HCT116 (cell line): Measurements from ENCODE around the gene C2CD3. TPM values are rescaled to one million over a fixed set of nuclear protein-coding genes. Genes with fewer than 3 reads are reported as not detected.

Experiments
- ATAC-seq: fragments of 200-7000 bp; cut with Tn5 transposase; 2 replicates; pipeline ENCODE4 v1.9.1; 2020; ENCODE audit warnings: mild to moderate bottlenecking, moderate library complexity
- BruUV-seq: library from RNA; stranded (reverse); fragments of 400-500 nt; replicated peaks from 2 replicates; lab custom pipeline; 2021; lab: Mats Ljungman, UMichigan
- CTCF ChIA-PET: fragments of 300-600 bp; sonication (Branson Sonifier 250); formaldehyde crosslinking; loops from one replicate; lab custom pipeline; 2021; ENCODE audit warnings: antibody characterized with exemption; lab: Charles Lee
- POLR2A ChIA-PET: fragments of 300-600, 350-600 bp; sonication (Branson Sonifier 250); formaldehyde crosslinking; loops from one replicate; lab custom pipeline; 2021; ENCODE audit warnings: antibody characterized with exemption; lab: Charles Lee
- RAD21 ChIA-PET, 2 experiments: fragments of 300-600 bp; sonication (Branson Sonifier 250); formaldehyde crosslinking; loops; one replicate each; lab custom pipeline; 2023; ENCODE audit warnings: low total read pairs in 2 of 2; ENCODE audit not compliant: uncharacterized antibody in 2 of 2, unreplicated experiment in 2 of 2, low non-redundant PET in 1 of 2; lab: Charles Lee
- DNase-seq: peaks from one replicate; pipeline ENCODE4 v3.0.0-alpha.2; 2010; ENCODE audit warnings: low read depth, low spot score
- H2AFZ ChIP-seq: fragments of 200-600 bp; shearing (Covaris generic), sonication (generic); 2 replicates; pipeline ENCODE4 v1.6.1; 2017; ENCODE audit warnings: low read depth, mixed run types, mixed read lengths, antibody characterized with exemption, low read length; ENCODE audit not compliant: poor library complexity, severe bottlenecking
- H3K27ac ChIP-seq: 2 replicates; pipeline ENCODE4 v1.5.1; 2012; ENCODE audit warnings: low read depth, low read length
- H3K27me3 ChIP-seq: fragments of 200-600 bp; sonication (generic); 2 replicates; pipeline ENCODE4 v1.6.1; 2016; ENCODE audit warnings: mixed run types, low read length, mixed read lengths; ENCODE audit not compliant: insufficient read depth
- H3K36me3 ChIP-seq, 2 experiments: fragments of 200-500 bp in 1 of 2; fragments of 200-600 bp in 1 of 2; sonication (Bioruptor generic) in 1 of 2; sonication (generic) in 1 of 2; 2 replicates each; pipeline versions ENCODE4 v1.5.1 to v1.6.1; 2014 to 2016; ENCODE audit warnings: low read length in 2 of 2, inconsistent platforms in 1 of 2, mixed read lengths in 1 of 2, mixed run types in 1 of 2; ENCODE audit not compliant: insufficient read depth in 2 of 2, control insufficient read depth in 1 of 2
- H3K4me1 ChIP-seq, 2 experiments: fragments of 200-600 bp in 1 of 2; sonication (generic) in 1 of 2; 2 replicates each; pipeline versions ENCODE4 v1.5.1 to v1.6.1; 2012 to 2017; ENCODE audit warnings: low read length in 2 of 2, inconsistent platforms in 1 of 2, mild to moderate bottlenecking in 1 of 2, mixed read lengths in 1 of 2, mixed run types in 1 of 2, moderate library complexity in 1 of 2; ENCODE audit not compliant: insufficient read depth in 2 of 2, control insufficient read depth in 1 of 2
- H3K4me2 ChIP-seq: fragments of 200-600 bp; sonication (generic); 2 replicates; pipeline ENCODE4 v1.6.1; 2017; ENCODE audit warnings: mixed run types, low read length, mixed read lengths
- H3K4me3 ChIP-seq, 2 experiments: fragments of 200-600 bp in 1 of 2; sonication (generic) in 1 of 2; replicated peaks in 1 of 2; 2 replicates each; pipeline ENCODE4 v1.5.1; 2011 to 2016; ENCODE audit warnings: low read length in 2 of 2, control low read depth in 1 of 2, low read depth in 1 of 2, mild to moderate bottlenecking in 1 of 2, mixed read lengths in 1 of 2, mixed run types in 1 of 2
- H3K79me2 ChIP-seq: fragments of 200-600 bp; sonication (generic); 2 replicates; pipeline ENCODE4 v1.6.1; 2017; ENCODE audit warnings: mild to moderate bottlenecking, mixed run types, low read length, moderate library complexity, mixed read lengths; ENCODE audit not compliant: insufficient read depth
- H3K9ac ChIP-seq: fragments of 200-600 bp; sonication (generic); 2 replicates; pipeline ENCODE4 v1.6.1; 2016; ENCODE audit warnings: low read length, mixed read lengths
- H3K9me2 ChIP-seq: fragments of 200-600 bp; sonication (generic), shearing (Covaris generic); 2 replicates; pipeline ENCODE4 v1.6.1; 2017; ENCODE audit warnings: mixed run types, mild to moderate bottlenecking, moderate library complexity; ENCODE audit not compliant: insufficient read depth
- H3K9me3 ChIP-seq, 2 experiments: fragments of 200-500 bp in 1 of 2; fragments of 200-600 bp in 1 of 2; sonication (Bioruptor generic) in 1 of 2; sonication (generic) in 1 of 2; 2 replicates each; pipeline ENCODE4 v1.6.1; 2014 to 2017; ENCODE audit warnings: low read length in 2 of 2, mixed read lengths in 2 of 2, inconsistent platforms in 1 of 2, low read depth in 1 of 2, mild to moderate bottlenecking in 1 of 2, mixed run types in 1 of 2, moderate library complexity in 1 of 2; ENCODE audit not compliant: control insufficient read depth in 1 of 2, insufficient read depth in 1 of 2
- H4K20me1 ChIP-seq: fragments of 200-600 bp; sonication (generic), shearing (Covaris generic); 2 replicates; pipeline ENCODE4 v1.6.1; 2017; ENCODE audit warnings: mixed run types, mild to moderate bottlenecking, moderate library complexity; ENCODE audit not compliant: insufficient read depth
- ATF3 ChIP-seq: IDR thresholded peaks from 2 replicates; pipeline ENCODE4 v1.6.1; 2012
- CTCF ChIP-seq, 3 experiments: fragments of 200-600 bp in 1 of 3; sonication (generic) in 1 of 3; IDR thresholded peaks in 2 of 3; conservative IDR thresholded peaks in 1 of 3; 2 replicates each; pipeline ENCODE4 v1.5.1; 2012 to 2017; ENCODE audit warnings: low read depth in 2 of 3, low read length in 2 of 3, antibody characterized with exemption in 1 of 3, borderline replicate concordance in 1 of 3, control low read depth in 1 of 3, mild to moderate bottlenecking in 1 of 3, mixed read lengths in 1 of 3, mixed run types in 1 of 3, moderate library complexity in 1 of 3; ENCODE audit not compliant: insufficient read depth in 1 of 3
- EGR1 ChIP-seq: IDR thresholded peaks from 2 replicates; pipeline ENCODE4 v1.6.1; 2012; ENCODE audit warnings: low read depth
- ELF1 ChIP-seq: IDR thresholded peaks from 2 replicates; pipeline ENCODE4 v1.6.1; 2012; ENCODE audit warnings: low read depth, borderline replicate concordance
- EZH2 ChIP-seq: fragments of 200-600 bp; sonication (generic); IDR thresholded peaks from 2 replicates; pipeline ENCODE4 v1.6.1; 2017; ENCODE audit warnings: antibody characterized with exemption, mixed run types
- FOSL1 ChIP-seq: IDR thresholded peaks from 2 replicates; pipeline ENCODE4 v1.6.1; 2012; ENCODE audit warnings: low read depth
- POLR2A ChIP-seq: IDR thresholded peaks from 2 replicates; pipeline ENCODE4 v1.7.0; 2011; ENCODE audit warnings: borderline replicate concordance; ENCODE audit not compliant: insufficient read depth, insufficient read length; ENCODE audit errors: extremely low read depth
- POLR2AphosphoS5 ChIP-seq: IDR thresholded peaks from 2 replicates; pipeline ENCODE4 v1.6.1; 2011; ENCODE audit warnings: mild to moderate bottlenecking, low read depth, low read length, moderate library complexity
- RAD21 ChIP-seq: IDR thresholded peaks from 2 replicates; pipeline ENCODE4 v1.6.1; 2012; ENCODE audit warnings: low read depth, mild to moderate bottlenecking
- SIN3A ChIP-seq: IDR thresholded peaks from 2 replicates; pipeline ENCODE4 v1.6.1; 2012; ENCODE audit warnings: low read depth
- SP1 ChIP-seq: IDR thresholded peaks from 2 replicates; pipeline ENCODE4 v1.6.1; 2012; ENCODE audit warnings: low read depth
- ZFX ChIP-seq: fragments of 450-650 bp; IDR thresholded peaks from 2 replicates; pipeline ENCODE4 v1.6.1; 2017
- intact Hi-C: fragments of 100-400 bp; cut with micrococcal nuclease; formaldehyde crosslinking; loops from 2 replicates; pipeline ENCODE4 v1.10.0; 2022
- total RNA-seq: library from RNA; stranded (reverse); gene quantifications from one replicate; pipeline ENCODE4 v1.2.1, GENCODE V29; 2021; ENCODE audit not compliant: unreplicated experiment

Gene C2CD3
- total RNA-seq, 1 experiment from 2014 or later, result 30.6 TPM

- H3K27me3 ChIP-seq, result no peaks in the 10 kb centered on the region
- intact Hi-C loops, result loop anchor here (5.0 kb wide), 1 partner anchor 132 kb away; no protein-coding TSS in a partner anchor
- H3K9me2 ChIP-seq, result no peaks in the 10 kb centered on the region
- ChIA-PET POLR2A (no interaction called here), CTCF (no interaction called here)
- no peak for ATAC-seq
- H3K4me2 ChIP-seq, result no peak overlapping the region
- H3K36me3 ChIP-seq, result peaks cover 19 to 26% of the 10 kb centered on the region in 2 experiments; a peak in 3 of 4 replicates
- no peaks in the 10 kb centered on the region for H3K9me3 ChIP-seq
- H3K4me1 ChIP-seq, result no peaks in the 10 kb centered on the region
- H3K79me2 ChIP-seq, result no peaks in the 10 kb centered on the region
- TF ChIP-seq EZH2, result no peak
- no peak for TF ChIP-seq POLR2AphosphoS5
- no peak for TF ChIP-seq SIN3A
- TF ChIP-seq SP1, result no peak
- no peak for TF ChIP-seq ZFX
- TF ChIP-seq ATF3, result no peak
- TF ChIP-seq EGR1, result no peak
- peak in 2 of 3 experiments; percentile 10 to 17; a peak in 1 of 6 replicates for TF ChIP-seq CTCF (IDR thresholded peaks at IDR 0.05 in 2 of 3, conservative IDR thresholded peaks at IDR 0.05 in 1 of 3; ENCODE audit: borderline replicate concordance in 1 of 3, insufficient read depth in 1 of 3, low read depth in 2 of 3, low read length in 2 of 3)
- no peak for TF ChIP-seq POLR2A
- TF ChIP-seq FOSL1, result no peak
- TF ChIP-seq RAD21, result peak; percentile 54; the same call in 1 of the 2 replicates
- TF ChIP-seq ELF1, result no peak
- TF ChIP-seq, all 23 proteins: peak for 2
- Histone ChIP-seq H3K4me3 (no peak overlapping the region), H3K27ac (no peak overlapping the region), H2AFZ (no peak overlapping the region), H4K20me1 (no peaks in the 10 kb centered on the region), H3K9ac (no peak overlapping the region)
- DNase-seq, result no peak
- BruUV-seq, result no TSS peak
- RAD21 ChIA-PET, result no interaction called here
These were observed 76.4 kb downstream of the C2CD3 start for GRCh38 chr11:74094393-74094792.
